PC-9 (cell line): ENCODE measurements around the gene GDF10. TPM values are rescaled to one million over a fixed set of nuclear protein-coding genes. Genes with fewer than 3 reads are reported as not detected.

Experiments used
- BruUV-seq: library from RNA; stranded (reverse); fragments of 400-500 nt; replicated peaks from 2 replicates; lab custom pipeline; 2021; lab: Mats Ljungman, UMichigan
- CTCF ChIA-PET: fragments of 300-600 bp; sonication (Branson Sonifier 250); formaldehyde crosslinking; loops from one replicate; lab custom pipeline; 2022; ENCODE audit warnings: antibody characterized with exemption; lab: Charles Lee
- POLR2A ChIA-PET: fragments of 300-600 bp; sonication (Branson Sonifier 250); formaldehyde crosslinking; loops from one replicate; lab custom pipeline; 2022; ENCODE audit warnings: antibody characterized with exemption; ENCODE audit not compliant: unreplicated experiment; lab: Charles Lee
- DNase-seq, 2 experiments: peaks; one replicate each; pipeline versions ENCODE4 v3.0.0 to v3.0.0-alpha.2; 2015 to 2022; ENCODE audit warnings: mixed read lengths in 1 of 2
- H2AFZ ChIP-seq: fragments of 200-600 bp; sonication (generic); 2 replicates; pipeline ENCODE4 v1.8.1; 2017; ENCODE audit warnings: antibody characterized with exemption
- H3F3A ChIP-seq: fragments of 200-600 bp; sonication (generic); 2 replicates; pipeline ENCODE4 v1.8.1; 2017; ENCODE audit warnings: antibody characterized with exemption, mild to moderate bottlenecking, low read depth; ENCODE audit not compliant: insufficient read depth
- H3K27ac ChIP-seq: fragments of 200-600 bp; sonication (generic); 2 replicates; pipeline ENCODE4 v1.6.1; 2016; ENCODE audit warnings: mixed run types
- H3K27me3 ChIP-seq: fragments of 200-600 bp; sonication (generic); 2 replicates; pipeline ENCODE4 v1.6.1; 2016; ENCODE audit warnings: low read depth, mixed run types; ENCODE audit not compliant: insufficient read depth
- H3K36me3 ChIP-seq: fragments of 200-600 bp; sonication (generic); 2 replicates; pipeline ENCODE4 v1.6.1; 2016; ENCODE audit warnings: low read depth, mixed run types
- H3K4me1 ChIP-seq: fragments of 200-600 bp; sonication (generic); replicated peaks from 2 replicates; pipeline ENCODE4 v1.6.1; 2016; ENCODE audit warnings: mixed run types; ENCODE audit not compliant: insufficient read depth
- H3K4me2 ChIP-seq: fragments of 200-600 bp; sonication (generic); 2 replicates; pipeline ENCODE4 v1.6.1; 2017; ENCODE audit warnings: mixed run types
- H3K4me3 ChIP-seq: fragments of 200-600 bp; sonication (generic); 2 replicates; pipeline ENCODE4 v1.6.1; 2016; ENCODE audit warnings: mixed run types
- H3K79me2 ChIP-seq: fragments of 200-600 bp; sonication (generic); 2 replicates; pipeline ENCODE4 v1.6.1; 2017; ENCODE audit warnings: low read depth, mixed run types
- H3K9me2 ChIP-seq: fragments of 200-600 bp; sonication (generic); 2 replicates; pipeline ENCODE4 v1.8.1; 2017; ENCODE audit warnings: mild to moderate bottlenecking; ENCODE audit not compliant: insufficient read depth
- H3K9me3 ChIP-seq: fragments of 200-600 bp; sonication (generic); 2 replicates; pipeline ENCODE4 v1.8.1; 2016; ENCODE audit warnings: low read depth; ENCODE audit not compliant: insufficient read depth
- H4K20me1 ChIP-seq: fragments of 200-600 bp; sonication (generic); 2 replicates; pipeline ENCODE4 v1.8.1; 2017; ENCODE audit not compliant: insufficient read depth
- EZH2 ChIP-seq: fragments of 200-600 bp; sonication (generic); IDR thresholded peaks from 2 replicates; pipeline ENCODE4 v1.8.0; 2017; ENCODE audit warnings: antibody characterized with exemption, low read depth
- intact Hi-C: fragments of 100-400 bp; cut with micrococcal nuclease; formaldehyde crosslinking; loops from one replicate; pipeline ENCODE4 v1.10.0; 2022; ENCODE audit not compliant: unreplicated experiment
- total RNA-seq: library from RNA; stranded (reverse); gene quantifications from 2 replicates; pipeline ENCODE4 v1.2.3, GENCODE V29; 2021
- TF ChIP-seq, protein P1 (sequence below): fragments of 200-600 bp; sonication (generic); conservative IDR thresholded peaks from 2 replicates; pipeline ENCODE4 v1.6.1; 2017; ENCODE audit warnings: mixed run types, antibody characterized with exemption, mild to moderate bottlenecking, moderate library complexity

GDF10 gene
- total RNA-seq, 1 experiment from 2014 or later = not detected

DNA sequence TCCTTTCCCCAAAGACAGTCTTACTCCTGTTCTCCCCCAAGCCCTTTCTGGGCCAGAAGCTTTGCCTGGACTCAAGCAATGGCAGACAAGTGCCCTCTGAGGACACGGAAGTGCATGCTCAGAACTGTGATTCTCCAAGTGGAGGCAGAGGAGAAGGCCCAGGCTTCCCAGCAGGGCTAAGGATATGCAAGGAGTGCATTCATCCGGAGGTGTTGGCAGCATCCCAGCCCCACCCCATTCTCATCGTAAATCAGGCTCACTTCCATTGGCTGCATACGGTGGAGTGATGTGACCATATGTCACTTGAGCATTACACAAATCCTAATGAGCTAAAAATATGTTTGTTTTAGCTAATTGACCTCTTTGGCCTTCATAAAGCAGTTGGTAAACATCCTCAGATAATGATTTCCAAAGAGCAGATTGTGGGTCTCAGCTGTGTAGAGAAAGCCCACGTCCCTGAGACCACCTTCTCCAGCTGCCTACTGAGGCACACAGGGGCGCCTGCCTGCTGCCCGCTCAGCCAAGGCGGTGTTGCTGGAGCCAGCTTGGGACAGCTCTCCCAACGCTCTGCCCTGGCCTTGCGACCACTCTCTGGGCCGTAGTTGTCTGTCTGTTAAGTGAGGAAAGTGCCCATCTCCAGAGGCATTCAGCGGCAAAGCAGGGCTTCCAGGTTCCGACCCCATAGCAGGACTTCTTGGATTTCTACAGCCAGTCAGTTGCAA, 46.7 kb downstream of the GDF10 start:
- Histone ChIP-seq H3K9me2 (no peaks in the 10 kb centered on the region), H3K36me3 (no peaks in the 10 kb centered on the region), H3F3A (no peaks in the 10 kb centered on the region), H3K79me2 (no peaks in the 10 kb centered on the region), H3K4me2 (no peak overlapping the region), H2AFZ (no peak overlapping the region), H4K20me1 (no peaks in the 10 kb centered on the region), H3K27ac (no peak overlapping the region), H3K9me3 (no peaks in the 10 kb centered on the region), H3K4me3 (no peak overlapping the region), H3K4me1 (0 out of 2 replicates have a peak, but pooled peaks cover 6% of the 10 kb centered on the region), H3K27me3 (no peaks in the 10 kb centered on the region)
- intact Hi-C loops = no loop called here
- ChIA-PET CTCF (no interaction called here), POLR2A (interaction anchor here (0.6 kb wide), 2 partner anchors 60 to 241 kb away, joined by 4 to 6 read pairs; no protein-coding TSS in a partner anchor)
- BruUV-seq = no TSS peak
- TF ChIP-seq, protein P1, sequence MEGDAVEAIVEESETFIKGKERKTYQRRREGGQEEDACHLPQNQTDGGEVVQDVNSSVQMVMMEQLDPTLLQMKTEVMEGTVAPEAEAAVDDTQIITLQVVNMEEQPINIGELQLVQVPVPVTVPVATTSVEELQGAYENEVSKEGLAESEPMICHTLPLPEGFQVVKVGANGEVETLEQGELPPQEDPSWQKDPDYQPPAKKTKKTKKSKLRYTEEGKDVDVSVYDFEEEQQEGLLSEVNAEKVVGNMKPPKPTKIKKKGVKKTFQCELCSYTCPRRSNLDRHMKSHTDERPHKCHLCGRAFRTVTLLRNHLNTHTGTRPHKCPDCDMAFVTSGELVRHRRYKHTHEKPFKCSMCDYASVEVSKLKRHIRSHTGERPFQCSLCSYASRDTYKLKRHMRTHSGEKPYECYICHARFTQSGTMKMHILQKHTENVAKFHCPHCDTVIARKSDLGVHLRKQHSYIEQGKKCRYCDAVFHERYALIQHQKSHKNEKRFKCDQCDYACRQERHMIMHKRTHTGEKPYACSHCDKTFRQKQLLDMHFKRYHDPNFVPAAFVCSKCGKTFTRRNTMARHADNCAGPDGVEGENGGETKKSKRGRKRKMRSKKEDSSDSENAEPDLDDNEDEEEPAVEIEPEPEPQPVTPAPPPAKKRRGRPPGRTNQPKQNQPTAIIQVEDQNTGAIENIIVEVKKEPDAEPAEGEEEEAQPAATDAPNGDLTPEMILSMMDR = no peak
- TF ChIP-seq EZH2 = no peak
- DNase-seq = peak in 1 of 2 experiments; percentile 39

DNA sequence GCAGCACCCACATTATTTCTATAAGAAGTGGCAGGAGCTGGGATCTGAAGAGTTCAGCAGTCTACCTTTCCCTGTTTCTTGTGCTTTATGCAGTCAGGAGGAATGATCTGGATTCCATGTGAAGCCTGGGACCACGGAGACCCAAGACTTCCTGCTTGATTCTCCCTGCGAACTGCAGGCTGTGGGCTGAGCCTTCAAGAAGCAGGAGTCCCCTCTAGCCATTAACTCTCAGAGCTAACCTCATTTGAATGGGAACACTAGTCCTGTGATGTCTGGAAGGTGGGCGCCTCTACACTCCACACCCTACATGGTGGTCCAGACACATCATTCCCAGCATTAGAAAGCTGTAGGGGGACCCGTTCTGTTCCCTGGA, 47.3 kb downstream of the GDF10 start:
- intact Hi-C loops = no loop called here
- H3K27ac ChIP-seq = no peak overlapping the region
- no peak for DNase-seq
- BruUV-seq = no TSS peak
- H3F3A ChIP-seq = no peaks in the 10 kb centered on the region
- ChIA-PET POLR2A (interaction anchor here (0.6 kb wide), 1 partner anchor 60 kb away, joined by 4 read pairs; no protein-coding TSS in a partner anchor), CTCF (no interaction called here)
- H3K9me3 ChIP-seq = no peaks in the 10 kb centered on the region
- no peak for TF ChIP-seq EZH2
- TF ChIP-seq, protein P1 = no peak
- no peaks in the 10 kb centered on the region for H4K20me1 ChIP-seq
- no peaks in the 10 kb centered on the region for H3K79me2 ChIP-seq
- no peaks in the 10 kb centered on the region for H3K36me3 ChIP-seq
- H3K27me3 ChIP-seq = no peaks in the 10 kb centered on the region
- no peak overlapping the region for H3K4me2 ChIP-seq
- no peak overlapping the region for H3K4me3 ChIP-seq
- no peak overlapping the region for H2AFZ ChIP-seq
- H3K9me2 ChIP-seq = no peaks in the 10 kb centered on the region
- H3K4me1 ChIP-seq = 0 out of 2 replicates have a peak, but pooled peaks cover 6% of the 10 kb centered on the region

DNA sequence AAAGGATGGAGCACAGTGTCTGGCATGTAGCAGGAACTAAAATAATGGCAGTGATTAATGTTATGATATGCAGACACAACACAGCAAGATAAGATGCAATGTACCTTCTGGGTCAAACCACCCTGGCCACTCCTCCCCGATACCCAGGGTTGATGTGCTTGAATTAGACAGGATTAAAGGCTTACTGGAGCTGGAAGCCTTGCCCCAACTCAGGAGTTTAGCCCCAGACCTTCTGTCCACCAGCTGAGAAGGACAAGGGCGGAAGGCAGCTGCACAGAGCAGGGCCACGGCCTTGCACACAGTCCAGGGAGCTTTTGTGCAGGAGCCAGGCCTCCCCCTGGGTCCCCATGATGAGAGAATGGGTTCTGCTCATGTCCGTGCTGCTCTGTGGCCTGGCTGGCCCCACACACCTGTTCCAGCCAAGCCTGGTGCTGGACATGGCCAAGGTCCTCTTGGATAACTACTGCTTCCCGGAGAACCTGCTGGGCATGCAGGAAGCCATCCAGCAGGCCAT, 48.2 kb downstream of the GDF10 start, which contains the start of gene RBP3:
RBP3 (plus strand) TSS at position 226 of the 514 bp plus-strand sequence; CDS start at position 348, 122 bp downstream.
- TF ChIP-seq, protein P1 = no peak
- no peak for TF ChIP-seq EZH2
- BruUV-seq = no TSS peak
- CTCF ChIA-PET = interaction anchor here (0.6 kb wide), 1 partner anchor 134 kb away, joined by 3 read pairs; no protein-coding TSS in a partner anchor

More for the DNA sequence above, 48.2 kb downstream of the GDF10 start, which contains the start of gene RBP3:
- no peak within 1 kb of the TSS for H2AFZ ChIP-seq
- no peaks in the 10 kb centered on the region for H3K9me3 ChIP-seq
- DNase-seq = no peak
- H3K79me2 ChIP-seq = no peaks in the 10 kb centered on the region
- intact Hi-C loops = no loop called here
- no peaks in the 10 kb centered on the region for H3K36me3 ChIP-seq
- H3K27ac ChIP-seq = no peak within 1 kb of the TSS
- no peak within 1 kb of the TSS for H3K4me2 ChIP-seq
- 0 out of 2 replicates have a peak, but pooled peaks cover 6% of the 10 kb centered on the region for H3K4me1 ChIP-seq
- H3K9me2 ChIP-seq = no peaks in the 10 kb centered on the region
- no peak within 1 kb of the TSS for H3K4me3 ChIP-seq
- H4K20me1 ChIP-seq = no peaks in the 10 kb centered on the region
- H3F3A ChIP-seq = no peaks in the 10 kb centered on the region
- H3K27me3 ChIP-seq = no peaks in the 10 kb centered on the region
- POLR2A ChIA-PET = no interaction called here
